H1 (cell line): Measurements from ENCODE around the gene MTMR2. TPM values are rescaled to one million over a fixed set of nuclear protein-coding genes. Genes with fewer than 3 reads are reported as not detected.

Source experiments
- CTCF ChIA-PET: fragments of 300-600 bp; sonication (Branson Sonifier 250); formaldehyde crosslinking; loops from one replicate; lab custom pipeline; 2021; ENCODE audit not compliant: partially characterized antibody; lab: Charles Lee
- POLR2A ChIA-PET: fragments of 300-600 bp; sonication (Branson Sonifier 250); formaldehyde crosslinking; loops from one replicate; lab custom pipeline; 2021; ENCODE audit warnings: inconsistent platforms; ENCODE audit not compliant: partially characterized antibody; lab: Charles Lee
- DNase-seq, 2 experiments: peaks; one replicate each; pipeline versions ENCODE4 v3.0.0 to v3.0.0-alpha.2; 2010 to 2022; ENCODE audit warnings: low spot score in 2 of 2, low read depth in 1 of 2, mixed read lengths in 1 of 2
- FAIRE-seq: peaks from 2 replicates; lab custom pipeline; 2011; peaks lifted over from hg19 to GRCh38; lab: Jason Lieb, UNC
- H2AFZ ChIP-seq: 2 replicates; pipeline ENCODE4 v1.8.1; 2012; ENCODE audit warnings: low read length, inconsistent platforms
- H2AK5ac ChIP-seq: 2 replicates; pipeline ENCODE4 v1.6.1; 2013; ENCODE audit warnings: low read depth, low read length
- H2BK120ac ChIP-seq: replicated peaks from 2 replicates; pipeline ENCODE3; 2013; ENCODE audit warnings: low read depth, low read length, inconsistent platforms
- H2BK12ac ChIP-seq: 2 replicates; pipeline ENCODE4 v1.6.1; 2013; ENCODE audit warnings: low read depth, low read length
- H2BK15ac ChIP-seq: 2 replicates; pipeline ENCODE4 v1.6.1; 2013; ENCODE audit warnings: low read length
- H2BK20ac ChIP-seq: 2 replicates; pipeline ENCODE4 v1.6.1; 2013; ENCODE audit warnings: low read length
- H2BK5ac ChIP-seq: 2 replicates; pipeline ENCODE4 v1.6.1; 2013; ENCODE audit warnings: low read depth, low read length
- H3K14ac ChIP-seq: 2 replicates; pipeline ENCODE4 v1.6.1; 2013; ENCODE audit warnings: inconsistent platforms; ENCODE audit not compliant: insufficient read length
- H3K18ac ChIP-seq: 2 replicates; pipeline ENCODE4 v1.6.1; 2013; ENCODE audit warnings: low read length; ENCODE audit errors: extremely low read depth
- H3K23ac ChIP-seq: 2 replicates; pipeline ENCODE4 v1.6.1; 2013; ENCODE audit warnings: inconsistent platforms; ENCODE audit not compliant: insufficient read length
- H3K23me2 ChIP-seq: 2 replicates; pipeline ENCODE4 v1.6.1; 2013; ENCODE audit warnings: low read depth, low read length
- H3K27ac ChIP-seq: 2 replicates; pipeline ENCODE4 v1.6.1; 2011; ENCODE audit warnings: low read depth, low read length, inconsistent platforms
- H3K27me3 ChIP-seq, 4 experiments: replicated peaks in 1 of 4; 1 replicate in 1 of 4; 2 replicates in 3 of 4; pipeline versions ENCODE4 v1.6.1 to v1.8.1; 2011 to 2013; ENCODE audit warnings: low read length in 3 of 4, mild to moderate bottlenecking in 3 of 4, inconsistent platforms in 2 of 4, mixed read lengths in 2 of 4, moderate library complexity in 1 of 4; ENCODE audit not compliant: control insufficient read depth in 3 of 4, insufficient read depth in 3 of 4; ENCODE audit errors: extremely low read depth in 1 of 4
- H3K36me3 ChIP-seq, 4 experiments: 2 replicates each; pipeline versions ENCODE4 v1.6.1 to v1.8.1; 2011 to 2013; ENCODE audit warnings: mild to moderate bottlenecking in 4 of 4, low read length in 3 of 4, moderate library complexity in 2 of 4, control low read depth in 1 of 4, inconsistent platforms in 1 of 4; ENCODE audit not compliant: insufficient read depth in 4 of 4, control insufficient read depth in 2 of 4
- H3K4ac ChIP-seq: replicated peaks from 2 replicates; pipeline ENCODE3; 2013; ENCODE audit warnings: low read length, low read depth, mixed read lengths, inconsistent platforms; ENCODE audit not compliant: insufficient read length
- H3K4me1 ChIP-seq, 4 experiments: replicated peaks in 1 of 4; 1 replicate in 1 of 4; 2 replicates in 3 of 4; pipeline versions ENCODE4 v1.6.1 to v1.8.1; 2011 to 2013; ENCODE audit warnings: low read length in 3 of 4, inconsistent platforms in 2 of 4, mixed read lengths in 1 of 4; ENCODE audit not compliant: insufficient read depth in 4 of 4, control insufficient read depth in 3 of 4
- H3K4me2 ChIP-seq, 2 experiments: 2 replicates each; pipeline versions ENCODE4 v1.6.1 to v1.8.1; 2011 to 2013; ENCODE audit warnings: low read depth in 2 of 2, low read length in 2 of 2, control low read depth in 1 of 2, inconsistent platforms in 1 of 2, mild to moderate bottlenecking in 1 of 2; ENCODE audit not compliant: insufficient read depth in 1 of 2
- H3K4me3 ChIP-seq, 4 experiments: fragments of 200-600, 300-600 bp in 1 of 4; sonication (generic), shearing (Covaris generic), sonication (Bioruptor Twin) in 1 of 4; 2 replicates each; pipeline versions ENCODE4 v1.5.1 to v1.8.1; 2011 to 2016; ENCODE audit warnings: low read length in 4 of 4, low read depth in 3 of 4, control low read depth in 2 of 4, inconsistent platforms in 2 of 4, mild to moderate bottlenecking in 2 of 4, mixed read lengths in 1 of 4, moderate library complexity in 1 of 4; ENCODE audit not compliant: insufficient read depth in 2 of 4; ENCODE audit errors: extremely low read depth in 1 of 4
- H3K56ac ChIP-seq: replicated peaks from 2 replicates; pipeline ENCODE3; 2013; ENCODE audit warnings: low read depth, mild to moderate bottlenecking, mixed read lengths, low read length, inconsistent platforms; ENCODE audit not compliant: insufficient read length
- H3K79me1 ChIP-seq: 2 replicates; pipeline ENCODE4 v1.6.1; 2013; ENCODE audit warnings: low read depth, low read length, control low read depth
- H3K79me2 ChIP-seq, 2 experiments: 2 replicates each; pipeline versions ENCODE4 v1.6.1 to v1.8.1; 2012 to 2013; ENCODE audit warnings: low read length in 2 of 2, mild to moderate bottlenecking in 2 of 2, inconsistent platforms in 1 of 2; ENCODE audit not compliant: insufficient read depth in 2 of 2, control insufficient read depth in 1 of 2
- H3K9ac ChIP-seq, 4 experiments: replicated peaks in 1 of 4; 1 replicate in 1 of 4; 2 replicates in 3 of 4; pipeline versions ENCODE4 v1.6.1 to v1.8.1; 2011 to 2013; ENCODE audit warnings: low read depth in 3 of 4, low read length in 3 of 4, control low read depth in 2 of 4, mild to moderate bottlenecking in 2 of 4, moderate library complexity in 2 of 4, inconsistent platforms in 1 of 4; ENCODE audit errors: extremely low read depth in 1 of 4
- H3K9me3 ChIP-seq, 2 experiments: 2 replicates each; pipeline versions ENCODE4 v1.6.1 to v1.8.1; 2012 to 2013; ENCODE audit warnings: mild to moderate bottlenecking in 2 of 2, moderate library complexity in 2 of 2, control low read depth in 1 of 2, inconsistent platforms in 1 of 2, low read depth in 1 of 2, low read length in 1 of 2, mixed read lengths in 1 of 2; ENCODE audit not compliant: insufficient read depth in 2 of 2
- H4K20me1 ChIP-seq, 2 experiments: replicated peaks in 1 of 2; 2 replicates each; pipeline versions ENCODE3 to v1.8.1; 2011 to 2013; ENCODE audit warnings: inconsistent platforms in 2 of 2, low read length in 2 of 2, mild to moderate bottlenecking in 1 of 2; ENCODE audit not compliant: insufficient read depth in 2 of 2, control insufficient read depth in 1 of 2
- H4K5ac ChIP-seq: 2 replicates; pipeline ENCODE4 v1.6.1; 2013; ENCODE audit warnings: low read length, low read depth, mixed read lengths, inconsistent platforms; ENCODE audit not compliant: insufficient read length
- H4K8ac ChIP-seq: 2 replicates; pipeline ENCODE4 v1.8.0; 2013; ENCODE audit warnings: mild to moderate bottlenecking, moderate library complexity, low read length, inconsistent platforms; ENCODE audit not compliant: insufficient read depth; ENCODE audit errors: extremely low read depth
- H4K91ac ChIP-seq: replicated peaks from 2 replicates; pipeline ENCODE3; 2013; ENCODE audit warnings: low read length, mixed read lengths, inconsistent platforms; ENCODE audit not compliant: insufficient read length
- RFX5 ChIP-seq: IDR thresholded peaks from 2 replicates; pipeline ENCODE4 v1.6.1; 2011; ENCODE audit warnings: low read depth, low read length, improper control_type of control experiment, borderline replicate concordance
- polyA plus RNA-seq, 7 experiments: library from polyadenylated mRNA; depleted of rRNA in 3 of 7; stranded (reverse) in 5 of 7; unstranded in 2 of 7; fragments of >200 nt in 5 of 7; fragments of 200-250 nt in 2 of 7; gene quantifications; 1 replicate in 5 of 7; 2 replicates in 1 of 7; 4 replicates in 1 of 7; pipeline versions ENCODE4 v1.2.1 to v1.2.3, GENCODE V29; 2011 to 2013; ENCODE audit warnings: missing spikeins in 2 of 7, mixed read lengths in 2 of 7
- total RNA-seq: library from RNA; stranded (reverse); fragmentation: NEBNext Ultra II Directional; extraction: Animal tissue kit (Norgen Biotek cat#: 25700); gene quantifications from 2 replicates; pipeline ENCODE4 v1.2.1, GENCODE V29; 2021

MTMR2 gene
- total and polyA plus RNA-seq, 2 of the 8 experiments (the other 6 are each of a cell fraction or from before 2014, with no cell fraction given): 16.7 to 52.9 TPM

DNA sequence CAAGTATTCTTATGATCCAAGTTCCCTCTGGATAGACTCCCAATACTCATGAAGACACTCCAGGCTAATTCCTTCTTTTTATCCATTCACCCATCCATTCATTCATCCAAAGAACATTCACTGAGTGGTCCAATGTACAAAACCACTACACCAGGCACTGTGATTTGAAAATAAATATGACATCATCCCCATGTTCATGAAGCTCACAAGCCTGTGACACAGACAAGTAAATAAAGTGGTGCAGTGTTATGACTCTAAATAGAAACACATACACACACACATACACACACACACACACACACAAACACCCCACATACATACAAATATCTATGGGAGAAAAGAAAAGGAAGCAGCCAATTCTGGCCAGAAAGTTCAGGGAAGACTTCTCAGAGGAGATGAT is 35.5 kb downstream of the MTMR2 start:
- ChIA-PET POLR2A (no interaction called here), CTCF (interaction anchor here (0.8 to 1.3 kb wide), 2 partner anchors 179 to 454 kb away, joined by 3 read pairs; partner anchors contain the start of gene MAML2)
- no peak overlapping the region for H4K91ac ChIP-seq
- H3K4ac ChIP-seq: no peak overlapping the region
- no peak overlapping the region for H4K5ac ChIP-seq
- H3K79me2 ChIP-seq: peaks cover 0 to 2% of the 10 kb centered on the region in 2 experiments; a peak in 1 of 4 replicates
- H3K23ac ChIP-seq: no peak overlapping the region
- no peak overlapping the region for H2BK12ac ChIP-seq
- no peak overlapping the region for H2BK120ac ChIP-seq
- H3K9ac ChIP-seq: no peak overlapping the region
- TF ChIP-seq RFX5: no peak
- H3K27me3 ChIP-seq: no peaks in the 10 kb centered on the region; a peak in 1 of 7 replicates
- no peak overlapping the region for H3K27ac ChIP-seq
- no peak overlapping the region for H3K14ac ChIP-seq
- no peak overlapping the region for H3K4me3 ChIP-seq
- H2BK15ac ChIP-seq: no peak overlapping the region
- no peak overlapping the region for H4K8ac ChIP-seq
- no peak overlapping the region for H2AFZ ChIP-seq
- peaks cover 0 to 12% (median 0%) of the 10 kb centered on the region in 4 experiments; a peak in 2 of 8 replicates for H3K36me3 ChIP-seq
- no peak overlapping the region for H3K18ac ChIP-seq
- no peaks in the 10 kb centered on the region for H3K9me3 ChIP-seq
- DNase-seq (no peak), FAIRE-seq (no peak)
- H3K23me2 ChIP-seq: no peaks in the 10 kb centered on the region; the same call in 1 of the 2 replicates
- no peak overlapping the region for H2BK5ac ChIP-seq
- H3K56ac ChIP-seq: no peak overlapping the region
- H2AK5ac ChIP-seq: no peak overlapping the region
- no peak overlapping the region for H3K4me2 ChIP-seq
- H2BK20ac ChIP-seq: no peak overlapping the region
- H3K79me1 ChIP-seq: no peaks in the 10 kb centered on the region; the same call in 1 of the 2 replicates
- H3K4me1 ChIP-seq: no peaks in the 10 kb centered on the region
- no peaks in the 10 kb centered on the region for H4K20me1 ChIP-seq
